DMS114 treated with DMSO at 0.1 percent for 48 hours (cell line): ENCODE measurements around the gene WDFY2.

Experiments
- DNase-seq: peaks from one replicate; lab custom pipeline; 2025; ENCODE audit not compliant: unreplicated experiment; lab: John Stamatoyannopoulos, UW

Gene WDFY2

GRCh38 chr13:51733374-51734298, 149.4 kb downstream of the WDFY2 start:
- DNase-seq = no peak

GRCh38 chr13:51734786-51735185, 150.5 kb downstream of the WDFY2 start:
- DNase-seq = no peak

GRCh38 chr13:51737609-51738008, 153.3 kb downstream of the WDFY2 start:
- DNase-seq = no peak

- no peak for DNase-seq
Measured at GRCh38 chr13:51738226-51738905, 154.1 kb downstream of the WDFY2 start.

GRCh38 chr13:51739027-51739764, 154.9 kb downstream of the WDFY2 start:
- DNase-seq = no peak

GRCh38 chr13:51740698-51741097, 156.4 kb downstream of the WDFY2 start:
- no peak for DNase-seq

GRCh38 chr13:51742031-51742430, 157.8 kb downstream of the WDFY2 start:
- no peak for DNase-seq

GRCh38 chr13:51742611-51743010, 158.3 kb downstream of the WDFY2 start:
- DNase-seq = no peak

- DNase-seq = no peak
Measured at GRCh38 chr13:51745243-51745642, 161.0 kb downstream of the WDFY2 start.

GRCh38 chr13:51746802-51747201, 162.5 kb downstream of the WDFY2 start:
- no peak for DNase-seq

GRCh38 chr13:51747438-51748434, 163.5 kb downstream of the WDFY2 start:
- DNase-seq = no peak

GRCh38 chr13:51756651-51757050, 172.4 kb downstream of the WDFY2 start:
- no peak for DNase-seq

GRCh38 chr13:51758691-51759090, 174.4 kb downstream of the WDFY2 start:
- DNase-seq = no peak

- DNase-seq = no peak
Measured at GRCh38 chr13:51759240-51759639, 175.0 kb downstream of the WDFY2 start.

- no peak for DNase-seq
Measured at GRCh38 chr13:51760592-51760991, 176.3 kb downstream of the WDFY2 start.

- no peak for DNase-seq
Measured at GRCh38 chr13:51761643-51762350, 177.5 kb downstream of the WDFY2 start.

- DNase-seq = no peak
Measured at GRCh38 chr13:51763486-51763885, 179.2 kb downstream of the WDFY2 start.

GRCh38 chr13:51764184-51765141, 180.2 kb downstream of the WDFY2 start:
- no peak for DNase-seq

- DNase-seq = no peak
Measured at GRCh38 chr13:51765142-51765515, 180.9 kb downstream of the WDFY2 start.
